ENCODE measurements around the gene TLR2. TPM values are rescaled to one million over a fixed set of nuclear protein-coding genes. Genes with fewer than 3 reads are reported as not detected.
A peak's percentile ranks its signal among the peaks of the same experiment; 100 is the strongest.

The TLR2 gene
- total RNA-seq, 1 experiment from 2014 or later: 0.23 TPM

DNA sequence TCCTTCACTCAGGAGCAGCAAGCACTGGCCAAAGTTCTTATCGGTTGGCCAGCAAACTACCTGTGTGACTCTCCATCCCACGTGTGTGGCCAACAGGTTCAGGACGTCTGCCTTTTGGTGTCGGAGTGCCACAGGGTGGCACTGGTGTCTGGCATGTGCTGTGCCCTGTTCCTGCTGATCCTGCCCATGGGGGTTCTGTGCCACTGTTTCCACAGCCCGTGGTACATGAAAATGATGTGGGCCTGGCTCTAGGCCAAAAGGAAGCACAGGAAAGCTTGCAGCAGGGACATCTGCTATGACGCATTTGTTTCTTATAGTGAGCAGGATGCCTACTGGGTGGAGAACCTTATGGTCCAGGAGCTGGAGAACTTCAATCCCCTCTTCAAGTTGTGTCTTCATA is 4.6 kb upstream of the TLR2 start:
- no peaks in the 10 kb centered on the region for H3K9me3 Mint-ChIP-seq (ENCODE audit: unreplicated experiment)
- no peaks in the 10 kb centered on the region for H3K36me3 Mint-ChIP-seq (ENCODE audit: insufficient read depth, unreplicated experiment)
- intact Hi-C loops (cut with micrococcal nuclease): no loop called here

DNA sequence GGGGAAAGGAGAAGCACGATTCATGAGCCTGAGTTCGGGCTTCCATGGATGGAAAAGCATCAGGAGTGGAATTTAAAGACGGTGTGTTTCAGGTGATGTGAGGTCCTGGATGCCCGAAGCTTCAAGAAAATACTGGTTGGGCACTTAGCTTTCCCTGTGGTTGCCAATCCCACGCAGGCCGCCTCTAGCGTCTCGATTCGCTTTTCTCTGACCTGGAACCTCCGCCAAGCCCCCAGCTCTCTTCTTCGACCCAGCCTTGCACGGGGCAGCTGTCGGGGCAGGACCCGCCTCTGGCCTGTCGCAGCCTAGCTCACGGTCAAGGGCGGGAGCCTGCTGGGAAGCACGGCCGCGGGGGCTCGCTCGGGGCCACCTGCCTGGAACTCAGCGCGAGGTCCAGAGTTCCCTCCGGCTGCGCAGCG is 308 bp upstream of the TLR2 start:
- Mint-ChIP-seq H3K4me3 (ENCODE audit: unreplicated experiment) (peak overlapping the region; percentile 24), H3K4me1 (ENCODE audit: insufficient read depth, unreplicated experiment) (no peaks in the 10 kb centered on the region), H3K36me3 (ENCODE audit: insufficient read depth, unreplicated experiment) (no peaks in the 10 kb centered on the region), H3K9me3 (ENCODE audit: unreplicated experiment) (peaks cover 9% of the 10 kb centered on the region), H3K27me3 (ENCODE audit: insufficient read depth, unreplicated experiment) (no peaks in the 10 kb centered on the region), H3K27ac (ENCODE audit: low read depth, unreplicated experiment) (no peak overlapping the region)
- ChIA-PET CTCF (interaction anchor here (0.6 to 1.2 kb wide), 3 partner anchors 48 to 686 kb away, joined by 3 to 4 read pairs (median 4); no protein-coding TSS in a partner anchor), POLR2A (no interaction called here)
- DNase-seq (ENCODE audit: unreplicated experiment): no peak
- TF ChIP-seq CTCF (IDR thresholded peaks at IDR 0.05; ENCODE audit: unreplicated experiment): no peak
- no TSS peak for BruUV-seq (replicated peaks)
- intact Hi-C loops (cut with micrococcal nuclease): no loop called here

More for the DNA sequence above, 4.6 kb upstream of the TLR2 start:
- no peak for DNase-seq (ENCODE audit: unreplicated experiment)
- Mint-ChIP-seq H3K27me3 (ENCODE audit: insufficient read depth, unreplicated experiment) (no peaks in the 10 kb centered on the region), H3K4me3 (ENCODE audit: unreplicated experiment) (no peak overlapping the region), H3K4me1 (ENCODE audit: insufficient read depth, unreplicated experiment) (no peaks in the 10 kb centered on the region), H3K27ac (ENCODE audit: low read depth, unreplicated experiment) (no peak overlapping the region)
- ChIA-PET POLR2A (no interaction called here), CTCF (interaction anchor here (0.5 to 0.7 kb wide), 3 partner anchors 26 to 739 kb away, joined by 3 read pairs; no protein-coding TSS in a partner anchor)
- BruUV-seq (replicated peaks): no TSS peak
- no peak for TF ChIP-seq CTCF (IDR thresholded peaks at IDR 0.05; ENCODE audit: unreplicated experiment)

DNA sequence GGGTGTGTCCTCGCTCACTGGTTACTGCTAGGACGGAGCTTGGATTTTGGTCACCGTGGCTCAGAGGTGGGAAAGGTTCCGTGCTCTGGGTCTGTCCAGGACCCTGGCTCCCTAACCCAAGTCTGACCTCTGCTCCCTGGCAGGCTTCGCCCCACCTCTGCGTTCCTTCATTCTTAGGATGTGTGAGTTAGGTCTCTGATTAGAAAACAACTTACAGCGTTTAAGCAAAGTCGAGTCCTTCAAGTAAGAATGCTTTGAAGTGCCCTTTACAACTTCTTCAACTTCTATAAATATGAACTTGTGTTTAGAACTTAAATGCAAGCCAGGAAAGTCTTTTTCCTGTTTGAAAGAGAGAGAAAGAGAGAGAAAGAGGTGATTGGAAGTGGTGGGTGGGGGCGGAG is 891 bp downstream of the TLR2 start:
- no TSS peak for BruUV-seq (replicated peaks)
- TF ChIP-seq CTCF (IDR thresholded peaks at IDR 0.05; ENCODE audit: unreplicated experiment): no peak
- Mint-ChIP-seq H3K36me3 (ENCODE audit: insufficient read depth, unreplicated experiment) (no peaks in the 10 kb centered on the region), H3K9me3 (ENCODE audit: unreplicated experiment) (peaks cover 16% of the 10 kb centered on the region), H3K27me3 (ENCODE audit: insufficient read depth, unreplicated experiment) (no peaks in the 10 kb centered on the region), H3K4me1 (ENCODE audit: insufficient read depth, unreplicated experiment) (no peaks in the 10 kb centered on the region), H3K4me3 (ENCODE audit: unreplicated experiment) (no peak overlapping the region), H3K27ac (ENCODE audit: low read depth, unreplicated experiment) (no peak overlapping the region)
- DNase-seq (ENCODE audit: unreplicated experiment): no peak
- POLR2A ChIA-PET: no interaction called here
- intact Hi-C loops (cut with micrococcal nuclease): no loop called here
- CTCF ChIA-PET: interaction anchor here (0.9 kb wide), 1 partner anchor 66 kb away, joined by 3 read pairs; no protein-coding TSS in a partner anchor

DNA sequence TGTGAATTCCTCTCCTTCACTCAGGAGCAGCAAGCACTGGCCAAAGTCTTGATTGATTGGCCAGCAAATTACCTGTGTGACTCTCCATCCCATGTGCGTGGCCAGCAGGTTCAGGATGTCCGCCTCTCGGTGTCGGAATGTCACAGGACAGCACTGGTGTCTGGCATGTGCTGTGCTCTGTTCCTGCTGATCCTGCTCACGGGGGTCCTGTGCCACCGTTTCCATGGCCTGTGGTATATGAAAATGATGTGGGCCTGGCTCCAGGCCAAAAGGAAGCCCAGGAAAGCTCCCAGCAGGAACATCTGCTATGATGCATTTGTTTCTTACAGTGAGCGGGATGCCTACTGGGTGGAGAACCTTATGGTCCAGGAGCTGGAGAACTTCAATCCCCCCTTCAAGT is 20.4 kb downstream of the TLR2 start:
- no peaks in the 10 kb centered on the region for H3K27me3 Mint-ChIP-seq (ENCODE audit: insufficient read depth, unreplicated experiment)
- no peaks in the 10 kb centered on the region for H3K4me1 Mint-ChIP-seq (ENCODE audit: insufficient read depth, unreplicated experiment)
- ChIA-PET CTCF (no interaction called here), POLR2A (no interaction called here)
- no peak overlapping the region for H3K27ac Mint-ChIP-seq (ENCODE audit: low read depth, unreplicated experiment)
- no peak overlapping the region for H3K4me3 Mint-ChIP-seq (ENCODE audit: unreplicated experiment)
- TF ChIP-seq CTCF (IDR thresholded peaks at IDR 0.05; ENCODE audit: unreplicated experiment): no peak
- H3K36me3 Mint-ChIP-seq (ENCODE audit: insufficient read depth, unreplicated experiment): no peaks in the 10 kb centered on the region
- no TSS peak for BruUV-seq (replicated peaks)
- DNase-seq (ENCODE audit: unreplicated experiment): no peak
- intact Hi-C loops (cut with micrococcal nuclease): no loop called here
- H3K9me3 Mint-ChIP-seq (ENCODE audit: unreplicated experiment): no peaks in the 10 kb centered on the region
